IMR-90 (cell line): Measurements from ENCODE around the gene PIK3CG.

Experiments used
- MAFK ChIP-seq: IDR thresholded peaks from 2 replicates; pipeline ENCODE4 v1.6.1; 2012; ENCODE audit warnings: low read depth, low read length, improper control_type of control experiment
- POLR2A ChIP-seq: IDR thresholded peaks from 2 replicates; pipeline ENCODE4 v1.6.1; 2012; ENCODE audit warnings: mild to moderate bottlenecking, low read depth, low read length
- RAD21 ChIP-seq: IDR thresholded peaks from 2 replicates; pipeline ENCODE4 v1.6.1; 2012; ENCODE audit warnings: low read length, improper control_type of control experiment
- RFX5 ChIP-seq: IDR thresholded peaks from 2 replicates; pipeline ENCODE4 v1.8.0; 2012; ENCODE audit warnings: low read depth, mild to moderate bottlenecking, low read length, moderate library complexity
- SMC3 ChIP-seq: fragments of 150-350 bp; IDR thresholded peaks from 2 replicates; pipeline ENCODE4 v1.6.1; 2016; ENCODE audit warnings: low read depth, mild to moderate bottlenecking, antibody characterized with exemption, low read length, moderate library complexity
- TF ChIP-seq, protein P1 (sequence below): conservative IDR thresholded peaks from 2 replicates; pipeline ENCODE4 v1.5.1; 2012; ENCODE audit warnings: mild to moderate bottlenecking, low read depth, low read length, improper control_type of control experiment
- TF ChIP-seq, protein P2 (sequence below): fragments of 150-350 bp; IDR thresholded peaks from 2 replicates; pipeline ENCODE4 v1.6.1; 2017; ENCODE audit warnings: mild to moderate bottlenecking, antibody characterized with exemption, low read length, low read depth

GRCh38 chr7:106836816-106837215 lies 28.3 kb upstream of the PIK3CG start:
- TF ChIP-seq, protein P1, sequence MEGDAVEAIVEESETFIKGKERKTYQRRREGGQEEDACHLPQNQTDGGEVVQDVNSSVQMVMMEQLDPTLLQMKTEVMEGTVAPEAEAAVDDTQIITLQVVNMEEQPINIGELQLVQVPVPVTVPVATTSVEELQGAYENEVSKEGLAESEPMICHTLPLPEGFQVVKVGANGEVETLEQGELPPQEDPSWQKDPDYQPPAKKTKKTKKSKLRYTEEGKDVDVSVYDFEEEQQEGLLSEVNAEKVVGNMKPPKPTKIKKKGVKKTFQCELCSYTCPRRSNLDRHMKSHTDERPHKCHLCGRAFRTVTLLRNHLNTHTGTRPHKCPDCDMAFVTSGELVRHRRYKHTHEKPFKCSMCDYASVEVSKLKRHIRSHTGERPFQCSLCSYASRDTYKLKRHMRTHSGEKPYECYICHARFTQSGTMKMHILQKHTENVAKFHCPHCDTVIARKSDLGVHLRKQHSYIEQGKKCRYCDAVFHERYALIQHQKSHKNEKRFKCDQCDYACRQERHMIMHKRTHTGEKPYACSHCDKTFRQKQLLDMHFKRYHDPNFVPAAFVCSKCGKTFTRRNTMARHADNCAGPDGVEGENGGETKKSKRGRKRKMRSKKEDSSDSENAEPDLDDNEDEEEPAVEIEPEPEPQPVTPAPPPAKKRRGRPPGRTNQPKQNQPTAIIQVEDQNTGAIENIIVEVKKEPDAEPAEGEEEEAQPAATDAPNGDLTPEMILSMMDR, result no peak
- TF ChIP-seq RAD21 (no peak), MAFK (no peak), POLR2A (no peak), RFX5 (no peak), SMC3 (no peak)
- TF ChIP-seq, protein P2, sequence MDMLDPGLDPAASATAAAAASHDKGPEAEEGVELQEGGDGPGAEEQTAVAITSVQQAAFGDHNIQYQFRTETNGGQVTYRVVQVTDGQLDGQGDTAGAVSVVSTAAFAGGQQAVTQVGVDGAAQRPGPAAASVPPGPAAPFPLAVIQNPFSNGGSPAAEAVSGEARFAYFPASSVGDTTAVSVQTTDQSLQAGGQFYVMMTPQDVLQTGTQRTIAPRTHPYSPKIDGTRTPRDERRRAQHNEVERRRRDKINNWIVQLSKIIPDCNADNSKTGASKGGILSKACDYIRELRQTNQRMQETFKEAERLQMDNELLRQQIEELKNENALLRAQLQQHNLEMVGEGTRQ, result no peak
